ENCODE results near the gene FAM222B. TPM values are rescaled to one million over a fixed set of nuclear protein-coding genes. Genes with fewer than 3 reads are reported as not detected.

FAM222B gene
- total and polyA plus RNA-seq, 9 of the 15 experiments (the other 6 are each of a cell fraction or from before 2014, with no cell fraction given): 4.0 to 34.6 (median 7.5) TPM

GRCh38 chr17:28744104-28744971 lies 98.3 kb downstream of the FAM222B start (continued):
- no peak for TF ChIP-seq NFIC (IDR thresholded peaks at IDR 0.05)
- TF ChIP-seq VEZF1 (CRISPR knock-in tag; IDR thresholded peaks at IDR 0.05): peak; percentile 92
- TF ChIP-seq TAF9B (IDR thresholded peaks at IDR 0.05; ENCODE audit: partially characterized antibody): no peak
- TF ChIP-seq HLTF (IDR thresholded peaks at IDR 0.05): no peak
- no peak for TF ChIP-seq ZBTB34 (CRISPR knock-in tag; IDR thresholded peaks at IDR 0.05)
- TF ChIP-seq, protein P1, sequence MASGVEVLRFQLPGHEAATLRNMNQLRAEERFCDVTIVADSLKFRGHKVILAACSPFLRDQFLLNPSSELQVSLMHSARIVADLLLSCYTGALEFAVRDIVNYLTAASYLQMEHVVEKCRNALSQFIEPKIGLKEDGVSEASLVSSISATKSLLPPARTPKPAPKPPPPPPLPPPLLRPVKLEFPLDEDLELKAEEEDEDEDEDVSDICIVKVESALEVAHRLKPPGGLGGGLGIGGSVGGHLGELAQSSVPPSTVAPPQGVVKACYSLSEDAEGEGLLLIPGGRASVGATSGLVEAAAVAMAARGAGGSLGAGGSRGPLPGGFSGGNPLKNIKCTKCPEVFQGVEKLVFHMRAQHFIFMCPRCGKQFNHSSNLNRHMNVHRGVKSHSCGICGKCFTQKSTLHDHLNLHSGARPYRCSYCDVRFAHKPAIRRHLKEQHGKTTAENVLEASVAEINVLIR (CRISPR knock-in tag; IDR thresholded peaks at IDR 0.05): peak; percentile 90
- peak; percentile 30; the same call in 1 of the 2 replicates for TF ChIP-seq ZNF197 (CRISPR knock-in tag; IDR thresholded peaks at IDR 0.05; ENCODE audit: low read depth)
- peak; percentile 66; the same call in 1 of the 2 replicates for TF ChIP-seq ZNF436 (CRISPR knock-in tag; IDR thresholded peaks at IDR 0.05)
- no peak for TF ChIP-seq ZNF586 (CRISPR knock-in tag; conservative IDR thresholded peaks at IDR 0.05)
- no peak for TF ChIP-seq FOXA1 (IDR thresholded peaks at IDR 0.05; ENCODE audit: borderline replicate concordance)
- TF ChIP-seq, protein P2, sequence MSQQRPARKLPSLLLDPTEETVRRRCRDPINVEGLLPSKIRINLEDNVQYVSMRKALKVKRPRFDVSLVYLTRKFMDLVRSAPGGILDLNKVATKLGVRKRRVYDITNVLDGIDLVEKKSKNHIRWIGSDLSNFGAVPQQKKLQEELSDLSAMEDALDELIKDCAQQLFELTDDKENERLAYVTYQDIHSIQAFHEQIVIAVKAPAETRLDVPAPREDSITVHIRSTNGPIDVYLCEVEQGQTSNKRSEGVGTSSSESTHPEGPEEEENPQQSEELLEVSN (IDR thresholded peaks at IDR 0.05; ENCODE audit: borderline replicate concordance in 1 of 2, extremely low read depth in 1 of 2, insufficient read depth in 1 of 2, insufficient read length in 1 of 2, low read depth in 1 of 2, low read length in 1 of 2, poor library complexity in 1 of 2, severe bottlenecking in 1 of 2): no peak
- TF ChIP-seq SIN3A (IDR thresholded peaks at IDR 0.05; ENCODE audit: borderline replicate concordance in 2 of 2, control insufficient read depth in 1 of 2, low read depth in 2 of 2, low read length in 2 of 2): 0 out of 4 replicates have a peak, but pooled peaks of 1 of the 2 experiments have one; percentile 10
- no peak for TF ChIP-seq NFE2L1 (tag; IDR thresholded peaks at IDR 0.05; ENCODE audit: borderline replicate concordance, low read depth)
- TF ChIP-seq KDM5B (IDR thresholded peaks at IDR 0.05; ENCODE audit: insufficient replicate concordance, low read depth, low read length): peak; percentile 75
- TF ChIP-seq ZNF740 (CRISPR knock-in tag; IDR thresholded peaks at IDR 0.05): peak; percentile 81
- TF ChIP-seq ZNF740 (tag; IDR thresholded peaks at IDR 0.05): no peak; a peak in 1 of 4 replicates
- TF ChIP-seq ZBED1 (IDR thresholded peaks at IDR 0.05): no peak
- peak; percentile 98 for TF ChIP-seq CREM (IDR thresholded peaks at IDR 0.05; ENCODE audit: low read depth)

All from K562 (cell line).